HepG2 (cell line): Measurements from ENCODE around the gene ENAH. TPM values are rescaled to one million over a fixed set of nuclear protein-coding genes. Genes with fewer than 3 reads are reported as not detected.
A peak's percentile ranks its signal among the peaks of the same experiment; 100 is the strongest.

Experiments
- ATAC-seq: fragments of 200-7000 bp; cut with Tn5 transposase; 3 replicates; pipeline ENCODE4 v1.9.1; 2020; ENCODE audit warnings: mild to moderate bottlenecking, moderate library complexity
- BruUV-seq: library from RNA; stranded (reverse); fragments of 400-500 nt; replicated peaks from 2 replicates; lab custom pipeline; 2021; lab: Mats Ljungman, UMichigan
- CTCF ChIA-PET: fragments of 300-600 bp; formaldehyde crosslinking; extraction: SDS; loops from one replicate; lab custom pipeline; 2021; ENCODE audit warnings: low total read pairs, inconsistent platforms, low intra/inter-chr PET ratio; lab: Yijun Ruan, JAX
- POLR2A ChIA-PET: fragments of 350-600 bp; sonication (Branson Sonifier 250); formaldehyde crosslinking; loops from one replicate; lab custom pipeline; 2020; ENCODE audit warnings: antibody characterized with exemption, inconsistent platforms; lab: Yijun Ruan, JAX
- DNase-seq: peaks from one replicate; pipeline ENCODE4 v3.0.0-alpha.2; 2015; ENCODE audit warnings: low spot score
- FAIRE-seq: peaks from 3 replicates; lab custom pipeline; 2011; peaks lifted over from hg19 to GRCh38; lab: Jason Lieb, UNC
- H2AFZ ChIP-seq: one replicate; pipeline ENCODE4 v1.6.1; 2011; ENCODE audit warnings: low read length, inconsistent platforms
- H3K27ac ChIP-seq: fragments of 300-600 bp; 3 replicates; pipeline ENCODE4 v1.8.0; 2011; ENCODE audit warnings: mixed run types, mild to moderate bottlenecking, mixed read lengths, low read length, inconsistent platforms; ENCODE audit not compliant: insufficient read depth; ENCODE audit errors: extremely low read length
- H3K27me3 ChIP-seq, 2 experiments: fragments of 200-600 bp in 1 of 2; 2 replicates in 1 of 2; 3 replicates in 1 of 2; pipeline versions ENCODE4 v1.6.0 to v1.8.0; 2011; ENCODE audit warnings: low read length in 2 of 2, mild to moderate bottlenecking in 2 of 2, moderate library complexity in 2 of 2, inconsistent platforms in 1 of 2; ENCODE audit not compliant: insufficient read depth in 2 of 2, control insufficient read depth in 1 of 2
- H3K36me3 ChIP-seq, 2 experiments: fragments of 200-600 bp in 1 of 2; replicated peaks in 1 of 2; 2 replicates in 1 of 2; 3 replicates in 1 of 2; pipeline versions ENCODE4 v1.5.1 to v1.8.0; 2011; ENCODE audit warnings: low read length in 2 of 2, inconsistent platforms in 1 of 2; ENCODE audit not compliant: insufficient read depth in 2 of 2, control insufficient read depth in 1 of 2
- H3K4me1 ChIP-seq: 2 replicates; pipeline ENCODE4 v1.5.1; 2012; ENCODE audit warnings: low read length, inconsistent platforms; ENCODE audit not compliant: insufficient read depth
- H3K4me2 ChIP-seq: 2 replicates; pipeline ENCODE4 v1.6.0; 2011; ENCODE audit warnings: low read depth, low read length, inconsistent platforms
- H3K4me3 ChIP-seq, 3 experiments: fragments of 200-600 bp in 1 of 3; sonication (generic), shearing (Covaris generic) in 1 of 3; replicated peaks in 1 of 3; 2 replicates each; pipeline ENCODE4 v1.5.1; 2011 to 2016; ENCODE audit warnings: low read length in 3 of 3, inconsistent platforms in 2 of 3, low read depth in 2 of 3, mild to moderate bottlenecking in 2 of 3, control low read depth in 1 of 3, mixed read lengths in 1 of 3; ENCODE audit not compliant: insufficient read depth in 1 of 3
- H3K79me2 ChIP-seq: one replicate; pipeline ENCODE4 v1.6.1; 2011; ENCODE audit warnings: low read length, inconsistent platforms; ENCODE audit not compliant: insufficient read depth
- H3K9ac ChIP-seq: 2 replicates; pipeline ENCODE4 v1.6.0; 2011; ENCODE audit warnings: mild to moderate bottlenecking, low read depth, low read length, inconsistent platforms; ENCODE audit not compliant: insufficient read depth
- H3K9me3 ChIP-seq: 2 replicates; pipeline ENCODE4 v1.5.1; 2012; ENCODE audit warnings: mild to moderate bottlenecking, low read length
- H4K20me1 ChIP-seq: 2 replicates; pipeline ENCODE4 v1.6.0; 2011; ENCODE audit warnings: inconsistent platforms, mild to moderate bottlenecking, low read length, moderate library complexity; ENCODE audit not compliant: insufficient read depth
- ASH2L ChIP-seq: fragments of 300-600, 200-600 bp; sonication (generic); IDR thresholded peaks from 2 replicates; pipeline ENCODE4 v1.7.0; 2017; ENCODE audit warnings: low read depth, mild to moderate bottlenecking, moderate library complexity, mixed read lengths, low read length; ENCODE audit not compliant: insufficient read length
- ATF1 ChIP-seq: IDR thresholded peaks from 2 replicates; pipeline ENCODE4 v1.6.1; 2016; ENCODE audit warnings: mild to moderate bottlenecking, control low read depth
- CHCHD3 ChIP-seq: sonication (generic); formaldehyde crosslinking; IDR thresholded peaks from 2 replicates; pipeline ENCODE4 v1.8.0; 2022; ENCODE audit warnings: mild to moderate bottlenecking, missing genetic modification reagents, moderate library complexity
- ELF3 ChIP-seq: IDR thresholded peaks from 2 replicates; pipeline ENCODE4 v1.6.1; 2016; ENCODE audit warnings: missing genetic modification reagents, missing compliant biosample characterization
- HNF4G ChIP-seq, 2 experiments: sonication (generic) in 1 of 2; formaldehyde crosslinking in 1 of 2; IDR thresholded peaks; 2 replicates each; pipeline versions ENCODE4 v1.4.0 to v1.6.1; 2011 to 2020; ENCODE audit warnings: borderline replicate concordance in 2 of 2, low read depth in 2 of 2, mild to moderate bottlenecking in 2 of 2, low read length in 1 of 2, missing genetic modification reagents in 1 of 2, moderate library complexity in 1 of 2
- SETDB1 ChIP-seq: sonication (generic); formaldehyde crosslinking; IDR thresholded peaks from 2 replicates; pipeline ENCODE4 v1.5.1; 2020; ENCODE audit warnings: missing genetic modification reagents, mild to moderate bottlenecking, borderline replicate concordance
- WGBS: methylation state at CpG from one replicate; pipeline ENCODE4 v1.1.6; 2017; ENCODE audit warnings: low lambda C conversion rate; 5-methylcytosine and 5-hydroxymethylcytosine counted together
- in situ Hi-C: cut with HindIII; loops from 2 replicates; pipeline ENCODE4 v1.10.0; 2017; ENCODE audit warnings: low pct_unique_long_range_greater_than_20kb; ENCODE audit not compliant: extremely low pct_ligation_motif_present
- intact Hi-C: fragments of 100-400 bp; cut with micrococcal nuclease; formaldehyde crosslinking; loops from one replicate; pipeline ENCODE4 v1.10.0; 2022; ENCODE audit not compliant: unreplicated experiment
- polyA plus RNA-seq, 8 experiments: library from polyadenylated mRNA; depleted of rRNA in 3 of 8; stranded (reverse) in 7 of 8; unstranded in 1 of 8; fragments of >200 nt; fragmentation: Illumina TruSeq in 4 of 8; extraction: Trizol in 4 of 8; gene quantifications; 2 replicates each; pipeline versions ENCODE4 v1.2.1 to v1.2.3, GENCODE V29; 2011 to 2016; ENCODE audit warnings: low read depth in 4 of 8, missing spikeins in 1 of 8, mixed read lengths in 1 of 8; ENCODE audit not compliant: insufficient read depth in 1 of 8
- total RNA-seq, 5 experiments: library from RNA; depleted of rRNA; stranded (reverse); fragments of >200 nt; fragmentation: Illumina TruSeq; extraction: Trizol; gene quantifications; 2 replicates each; pipeline ENCODE4 v1.2.3, GENCODE V29; 2016; ENCODE audit warnings: low read depth in 1 of 5
- TF ChIP-seq, protein P1 (sequence below): sonication (generic); formaldehyde crosslinking; IDR thresholded peaks from 2 replicates; pipeline ENCODE4 v1.8.1; 2022; ENCODE audit warnings: low read depth, mild to moderate bottlenecking, missing genetic modification reagents
- TF ChIP-seq, protein P2 (sequence below): sonication (generic); formaldehyde crosslinking; IDR thresholded peaks from 2 replicates; pipeline ENCODE4 v1.8.1; 2023; ENCODE audit warnings: missing genetic modification reagents, inconsistent platforms, borderline replicate concordance
- TF ChIP-seq, protein P3 (sequence below): IDR thresholded peaks from 2 replicates; pipeline ENCODE4 v1.6.1; 2016; ENCODE audit warnings: control low read depth
- TF ChIP-seq, protein P4 (sequence below): IDR thresholded peaks from 2 replicates; pipeline ENCODE4 v1.6.1; 2012; ENCODE audit warnings: inconsistent platforms
- TF ChIP-seq, protein P5 (sequence below): IDR thresholded peaks from 2 replicates; pipeline ENCODE4 v1.6.1; 2016

ENAH gene
- total and polyA plus RNA-seq, 2 of the 13 experiments (the other 11 are each of a cell fraction or from before 2014, with no cell fraction given) = 22.1 to 58.3 TPM

DNA sequence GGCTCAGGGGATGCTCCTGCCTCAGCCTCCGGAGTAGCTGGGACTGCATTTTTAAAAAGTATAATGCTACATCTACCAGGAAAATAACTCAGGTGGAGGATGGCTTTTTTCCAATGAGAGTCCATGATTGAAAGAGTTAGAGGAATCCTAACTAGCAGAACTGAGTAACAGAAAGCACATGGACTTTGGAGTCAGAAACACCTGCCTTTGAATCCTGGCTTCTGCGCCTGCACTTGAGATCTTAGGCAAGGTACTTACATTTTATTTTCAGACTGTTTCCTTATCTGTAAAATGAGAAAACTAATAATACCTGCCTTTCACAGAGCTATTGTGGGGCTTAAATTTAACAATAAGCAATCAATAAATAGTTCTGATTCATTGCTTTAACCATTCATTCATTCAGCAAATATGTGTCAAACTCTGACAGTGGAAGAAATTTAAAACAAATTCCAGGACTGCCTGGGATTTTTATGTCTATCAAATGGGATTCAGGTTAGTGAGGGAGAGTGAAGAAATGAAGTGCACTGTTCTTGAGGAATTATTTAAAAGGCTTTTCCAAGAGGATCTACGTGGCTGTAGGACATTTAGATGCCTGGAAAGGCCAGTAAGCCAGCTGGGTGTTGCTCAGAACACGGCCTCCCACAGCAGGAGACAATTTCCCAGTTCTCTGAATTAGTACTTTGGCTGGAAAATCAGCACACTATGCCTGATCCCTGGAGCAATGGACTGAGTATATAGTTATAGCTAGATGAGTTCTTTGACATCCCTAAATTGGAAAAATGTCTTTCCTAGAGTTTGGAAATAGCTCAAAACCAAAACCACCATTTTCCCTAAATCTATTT is 212.3 kb downstream of the ENAH start:
- ChIA-PET CTCF (interaction anchor here (1.3 kb wide), 1 partner anchor 34 kb away, joined by 6 read pairs; no protein-coding TSS in a partner anchor), POLR2A (interaction anchor here (0.6 to 2.5 kb wide), 5 partner anchors 10 to 622 kb away, joined by 3 to 7 read pairs (median 4); partner anchors contain the start of gene H3-3A)
- TSS peak; percentile 87 for BruUV-seq
- peak; percentile 4; the same call in 1 of the 3 replicates for ATAC-seq
- FAIRE-seq = no peak
- Histone ChIP-seq H3K36me3 (no peaks in the 10 kb centered on the region), H4K20me1 (no peaks in the 10 kb centered on the region), H3K9me3 (no peaks in the 10 kb centered on the region), H2AFZ (peak overlapping the region; percentile 72), H3K9ac (peak overlapping the region; percentile 56), H3K4me1 (peaks cover 72% of the 10 kb centered on the region), H3K4me2 (peak overlapping the region; percentile 95), H3K79me2 (no peaks in the 10 kb centered on the region), H3K4me3 (peak overlapping the region; percentile 44 to 67 (median 48); a peak in 5 of 6 replicates), H3K27me3 (no peaks in the 10 kb centered on the region), H3K27ac (peak overlapping the region; percentile 81)
- no peak for DNase-seq
- in situ Hi-C loops = no loop called here
- 10% methylated on average over 4 of the region's 4 CpGs for WGBS
- intact Hi-C loops = loop anchor here (2.0 to 5.0 kb wide), 2 partner anchors 14 to 123 kb away; no protein-coding TSS in a partner anchor
- TF ChIP-seq ASH2L (no peak), ATF1 (0 out of 2 replicates have a peak, but pooled peaks have one; percentile 16), SETDB1 (no peak), ELF3 (no peak), HNF4G (IDR thresholded peaks at IDR 0.05; ENCODE audit: borderline replicate concordance, low read depth, low read length) (0 out of 2 replicates have a peak, but pooled peaks have one; percentile 29), HNF4G (CRISPR knock-in tag; IDR thresholded peaks at IDR 0.05; ENCODE audit: borderline replicate concordance, low read depth) (no peak), CHCHD3 (CRISPR knock-in tag) (no peak)
- TF ChIP-seq, protein P1, sequence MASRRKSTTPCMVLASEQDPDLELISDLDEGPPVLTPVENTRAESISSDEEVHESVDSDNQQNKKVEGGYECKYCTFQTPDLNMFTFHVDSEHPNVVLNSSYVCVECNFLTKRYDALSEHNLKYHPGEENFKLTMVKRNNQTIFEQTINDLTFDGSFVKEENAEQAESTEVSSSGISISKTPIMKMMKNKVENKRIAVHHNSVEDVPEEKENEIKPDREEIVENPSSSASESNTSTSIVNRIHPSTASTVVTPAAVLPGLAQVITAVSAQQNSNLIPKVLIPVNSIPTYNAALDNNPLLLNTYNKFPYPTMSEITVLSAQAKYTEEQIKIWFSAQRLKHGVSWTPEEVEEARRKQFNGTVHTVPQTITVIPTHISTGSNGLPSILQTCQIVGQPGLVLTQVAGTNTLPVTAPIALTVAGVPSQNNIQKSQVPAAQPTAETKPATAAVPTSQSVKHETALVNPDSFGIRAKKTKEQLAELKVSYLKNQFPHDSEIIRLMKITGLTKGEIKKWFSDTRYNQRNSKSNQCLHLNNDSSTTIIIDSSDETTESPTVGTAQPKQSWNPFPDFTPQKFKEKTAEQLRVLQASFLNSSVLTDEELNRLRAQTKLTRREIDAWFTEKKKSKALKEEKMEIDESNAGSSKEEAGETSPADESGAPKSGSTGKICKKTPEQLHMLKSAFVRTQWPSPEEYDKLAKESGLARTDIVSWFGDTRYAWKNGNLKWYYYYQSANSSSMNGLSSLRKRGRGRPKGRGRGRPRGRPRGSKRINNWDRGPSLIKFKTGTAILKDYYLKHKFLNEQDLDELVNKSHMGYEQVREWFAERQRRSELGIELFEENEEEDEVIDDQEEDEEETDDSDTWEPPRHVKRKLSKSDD (CRISPR knock-in tag) = no peak
- TF ChIP-seq, protein P2, sequence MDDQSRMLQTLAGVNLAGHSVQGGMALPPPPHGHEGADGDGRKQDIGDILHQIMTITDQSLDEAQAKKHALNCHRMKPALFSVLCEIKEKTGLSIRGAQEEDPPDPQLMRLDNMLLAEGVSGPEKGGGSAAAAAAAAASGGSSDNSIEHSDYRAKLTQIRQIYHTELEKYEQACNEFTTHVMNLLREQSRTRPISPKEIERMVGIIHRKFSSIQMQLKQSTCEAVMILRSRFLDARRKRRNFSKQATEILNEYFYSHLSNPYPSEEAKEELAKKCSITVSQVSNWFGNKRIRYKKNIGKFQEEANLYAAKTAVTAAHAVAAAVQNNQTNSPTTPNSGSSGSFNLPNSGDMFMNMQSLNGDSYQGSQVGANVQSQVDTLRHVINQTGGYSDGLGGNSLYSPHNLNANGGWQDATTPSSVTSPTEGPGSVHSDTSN (CRISPR knock-in tag) = no peak
- TF ChIP-seq, protein P3, sequence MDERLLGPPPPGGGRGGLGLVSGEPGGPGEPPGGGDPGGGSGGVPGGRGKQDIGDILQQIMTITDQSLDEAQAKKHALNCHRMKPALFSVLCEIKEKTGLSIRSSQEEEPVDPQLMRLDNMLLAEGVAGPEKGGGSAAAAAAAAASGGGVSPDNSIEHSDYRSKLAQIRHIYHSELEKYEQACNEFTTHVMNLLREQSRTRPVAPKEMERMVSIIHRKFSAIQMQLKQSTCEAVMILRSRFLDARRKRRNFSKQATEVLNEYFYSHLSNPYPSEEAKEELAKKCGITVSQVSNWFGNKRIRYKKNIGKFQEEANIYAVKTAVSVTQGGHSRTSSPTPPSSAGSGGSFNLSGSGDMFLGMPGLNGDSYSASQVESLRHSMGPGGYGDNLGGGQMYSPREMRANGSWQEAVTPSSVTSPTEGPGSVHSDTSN = no peak
- TF ChIP-seq, protein P4, sequence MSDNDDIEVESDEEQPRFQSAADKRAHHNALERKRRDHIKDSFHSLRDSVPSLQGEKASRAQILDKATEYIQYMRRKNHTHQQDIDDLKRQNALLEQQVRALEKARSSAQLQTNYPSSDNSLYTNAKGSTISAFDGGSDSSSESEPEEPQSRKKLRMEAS = 0 out of 2 replicates have a peak, but pooled peaks have one; percentile 31
- TF ChIP-seq, protein P5, sequence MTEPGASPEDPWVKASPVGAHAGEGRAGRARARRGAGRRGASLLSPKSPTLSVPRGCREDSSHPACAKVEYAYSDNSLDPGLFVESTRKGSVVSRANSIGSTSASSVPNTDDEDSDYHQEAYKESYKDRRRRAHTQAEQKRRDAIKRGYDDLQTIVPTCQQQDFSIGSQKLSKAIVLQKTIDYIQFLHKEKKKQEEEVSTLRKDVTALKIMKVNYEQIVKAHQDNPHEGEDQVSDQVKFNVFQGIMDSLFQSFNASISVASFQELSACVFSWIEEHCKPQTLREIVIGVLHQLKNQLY (CRISPR knock-in tag) = no peak
